ENCODE measurements around the gene SLC16A1. TPM values are rescaled to one million over a fixed set of nuclear protein-coding genes. Genes with fewer than 3 reads are reported as not detected.

Gene SLC16A1
- total RNA-seq, 1 donor from 2014 or later = 113 TPM

- H3K9me3 Mint-ChIP-seq = peaks cover 2% of the 10 kb centered on the region
- H3K4me1 Mint-ChIP-seq = peaks cover 23% of the 10 kb centered on the region
- no peak overlapping the region for H3K27ac Mint-ChIP-seq (ENCODE audit: unreplicated experiment)
- H3K36me3 Mint-ChIP-seq (ENCODE audit: low read depth) = peaks cover 3% of the 10 kb centered on the region
- no peaks in the 10 kb centered on the region for H3K27me3 Mint-ChIP-seq (ENCODE audit: low read depth)
- DNase-seq (ENCODE audit: low read depth, low spot score) = no peak
- no peak for TF ChIP-seq CTCF (conservative IDR thresholded peaks at IDR 0.05)
- H3K4me3 Mint-ChIP-seq = no peak overlapping the region
Observed at GRCh38 chr1:112869895-112870294, 86.1 kb downstream of the SLC16A1 start.

DNA sequence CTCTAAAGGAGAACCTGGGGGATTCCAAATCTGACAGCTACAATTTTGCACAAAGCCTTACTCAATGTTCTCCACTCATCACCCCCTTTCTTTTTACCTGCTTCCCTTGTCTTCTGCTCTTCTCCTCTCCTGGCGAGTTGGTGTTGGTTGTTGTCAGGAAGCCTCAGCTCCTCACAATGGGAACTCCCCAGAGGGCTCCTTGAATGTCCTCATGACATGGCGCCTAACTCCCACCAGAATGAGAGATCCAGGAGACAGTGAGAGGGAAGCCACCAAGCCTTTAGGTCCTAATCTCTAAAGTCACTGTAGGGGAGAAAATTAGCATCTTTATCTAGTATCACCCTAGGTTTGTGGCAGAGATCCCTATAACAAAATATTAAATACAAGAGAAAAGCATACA, 87.8 kb downstream of the SLC16A1 start:
- DNase-seq (ENCODE audit: low read depth, low spot score) = no peak
- Mint-ChIP-seq H3K27me3 (ENCODE audit: low read depth) (no peaks in the 10 kb centered on the region), H3K4me1 (peaks cover 22% of the 10 kb centered on the region), H3K9me3 (peaks cover 2% of the 10 kb centered on the region), H3K36me3 (ENCODE audit: low read depth) (peaks cover 3% of the 10 kb centered on the region), H3K27ac (ENCODE audit: unreplicated experiment) (no peak overlapping the region), H3K4me3 (no peak overlapping the region)
- TF ChIP-seq CTCF (conservative IDR thresholded peaks at IDR 0.05) = no peak

DNA sequence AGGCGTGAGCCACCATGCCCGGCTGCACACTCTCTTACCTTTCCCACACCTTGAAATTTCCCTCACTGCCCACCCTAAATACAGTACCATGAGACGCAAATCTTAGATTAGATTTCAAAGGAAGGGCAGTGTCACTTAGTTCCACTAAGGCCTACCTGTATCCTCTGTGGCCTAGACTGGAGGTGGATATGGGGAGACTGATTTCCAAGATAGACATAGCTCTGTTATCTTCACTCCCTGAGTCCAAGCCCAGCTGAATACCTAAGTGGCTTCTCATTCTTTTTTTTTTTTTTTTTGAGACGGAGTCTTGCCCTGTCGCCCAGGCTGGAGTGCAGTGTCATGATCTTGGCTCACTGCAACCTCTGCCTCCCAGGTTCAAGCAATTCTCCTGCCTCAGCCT, 89.0 kb downstream of the SLC16A1 start:
- no peak overlapping the region for H3K27ac Mint-ChIP-seq (ENCODE audit: unreplicated experiment)

DNA sequence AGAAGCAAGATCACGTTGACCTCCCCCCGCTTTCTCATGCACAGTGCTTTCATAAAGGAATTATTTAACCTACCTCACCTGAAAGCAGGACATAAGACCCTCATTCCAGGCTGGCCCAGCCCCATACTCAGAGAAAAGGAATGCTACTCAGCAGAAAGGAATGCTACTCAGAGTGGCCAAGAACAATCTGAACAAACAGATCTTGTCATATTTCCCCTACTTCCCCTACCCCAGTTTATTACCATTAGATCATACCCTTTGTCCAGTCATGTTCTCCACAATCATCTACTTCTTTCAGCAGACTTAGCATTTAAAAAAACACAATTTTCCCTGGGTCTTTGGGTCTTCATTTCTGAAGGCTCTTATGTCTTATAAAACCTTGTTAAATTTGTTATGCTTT, 89.8 kb downstream of the SLC16A1 start:
- Mint-ChIP-seq H3K36me3 (ENCODE audit: low read depth) (peaks cover 3% of the 10 kb centered on the region), H3K9me3 (peaks cover 2% of the 10 kb centered on the region), H3K27ac (ENCODE audit: unreplicated experiment) (no peak overlapping the region), H3K27me3 (ENCODE audit: low read depth) (no peaks in the 10 kb centered on the region), H3K4me3 (no peak overlapping the region), H3K4me1 (peaks cover 18% of the 10 kb centered on the region)
- no peak for TF ChIP-seq CTCF (conservative IDR thresholded peaks at IDR 0.05)
- no peak for DNase-seq (ENCODE audit: low read depth, low spot score)

More for the DNA sequence above, 89.0 kb downstream of the SLC16A1 start:
- H3K9me3 Mint-ChIP-seq = peaks cover 2% of the 10 kb centered on the region
- peaks cover 3% of the 10 kb centered on the region for H3K36me3 Mint-ChIP-seq (ENCODE audit: low read depth)
- H3K4me3 Mint-ChIP-seq = no peak overlapping the region
- no peaks in the 10 kb centered on the region for H3K27me3 Mint-ChIP-seq (ENCODE audit: low read depth)
- no peak for DNase-seq (ENCODE audit: low read depth, low spot score)
- TF ChIP-seq CTCF (conservative IDR thresholded peaks at IDR 0.05) = no peak
- peaks cover 18% of the 10 kb centered on the region for H3K4me1 Mint-ChIP-seq

GRCh38 chr1:112862753-112863426, 93.1 kb downstream of the SLC16A1 start:
- H3K36me3 Mint-ChIP-seq (ENCODE audit: low read depth) = no peaks in the 10 kb centered on the region
- no peak for TF ChIP-seq CTCF (conservative IDR thresholded peaks at IDR 0.05)
- H3K4me1 Mint-ChIP-seq = peaks cover 11% of the 10 kb centered on the region
- no peak for DNase-seq (ENCODE audit: low read depth, low spot score)
- peak overlapping the region; percentile 35 for H3K27ac Mint-ChIP-seq (ENCODE audit: unreplicated experiment)
- no peaks in the 10 kb centered on the region for H3K9me3 Mint-ChIP-seq
- H3K4me3 Mint-ChIP-seq = no peak overlapping the region
- no peaks in the 10 kb centered on the region for H3K27me3 Mint-ChIP-seq (ENCODE audit: low read depth)

Other genes with a start within 250 kb of the SLC16A1 start
- 114 and 125 TPM in 2 replicates for gene RHOC, start 249.1 kb downstream of the SLC16A1 start, total RNA-seq
- 1.1 and 1.4 TPM in 2 replicates for gene PPM1J, start 240.9 kb downstream of the SLC16A1 start, total RNA-seq
- 17.9 and 18.3 TPM in 2 replicates for gene LRIG2, start 117.0 kb upstream of the SLC16A1 start, total RNA-seq

Data from neural crest cell (in vitro differentiated cells).